GDM1 (cell line): Measurements from ENCODE around the gene COPZ2.

ENCODE experiments used
- DNase-seq: peaks from one replicate; lab custom pipeline; 2025; lab: John Stamatoyannopoulos, UW

The COPZ2 gene

GRCh38 chr17:47983492-47984223, 53.9 kb downstream of the COPZ2 start:
- DNase-seq = no peak

GRCh38 chr17:47982645-47983390, 54.8 kb downstream of the COPZ2 start:
- no peak for DNase-seq

- DNase-seq = no peak
Observed at GRCh38 chr17:47982091-47982617, 55.4 kb downstream of the COPZ2 start.

GRCh38 chr17:47981462-47981861, 56.1 kb downstream of the COPZ2 start:
- DNase-seq = peak; percentile 70

- no peak for DNase-seq
Observed at GRCh38 chr17:47980541-47980940, 57.1 kb downstream of the COPZ2 start.

- DNase-seq = peak; percentile 47
Observed at GRCh38 chr17:47978324-47978723, 59.3 kb downstream of the COPZ2 start.
